Measurements from ENCODE around the gene ARHGAP19.

The ARHGAP19 gene

GRCh38 chr10:97292097-97292861 lies at the start of gene ARHGAP19 (continued):
- TF ChIP-seq ZNF132 (tag by site-specific recombination; IDR thresholded peaks at IDR 0.05; ENCODE audit: borderline replicate concordance) (no peak), ZSCAN18 (tag by site-specific recombination; IDR thresholded peaks at IDR 0.05) (no peak), ZNF654 (tag by site-specific recombination; IDR thresholded peaks at IDR 0.05; ENCODE audit: low read depth) (no peak)

- CTCF ChIA-PET, result interaction anchor here (0.7 to 1.2 kb wide), 3 partner anchors 59 to 131 kb away, joined by 3 to 8 read pairs (median 5); no protein-coding TSS in a partner anchor
- Histone ChIP-seq H3K4me1 (ENCODE audit: control insufficient read depth, insufficient read depth, low read length) (peaks cover 11% of the 10 kb centered on the region), H3K27ac (ENCODE audit: extremely low read depth, low read depth, low read length) (no peak overlapping the region), H3K36me3 (ENCODE audit: control insufficient read depth in 2 of 2, insufficient read depth in 1 of 2, low read length in 2 of 2) (no peaks in the 10 kb centered on the region), H3K4me3 (ENCODE audit: low read depth, low read length) (no peak overlapping the region), H3K9me3 (ENCODE audit: control insufficient read depth, insufficient read depth, low read depth, low read length) (no peaks in the 10 kb centered on the region)
- POLR2A ChIA-PET, result interaction anchor here (1.9 kb wide), 1 partner anchor 13 kb away, joined by 9 read pairs; no protein-coding TSS in a partner anchor
- TF ChIP-seq ZNF24 (tag by site-specific recombination; IDR thresholded peaks at IDR 0.05), result no peak
- TF ChIP-seq ZNF121 (tag by site-specific recombination; IDR thresholded peaks at IDR 0.05), result peak; percentile 85
- peak; percentile 73 for TF ChIP-seq KLF1 (tag by site-specific recombination; IDR thresholded peaks at IDR 0.05)
Measured at GRCh38 chr10:97341416-97341815, 49.0 kb upstream of the ARHGAP19 start.

GRCh38 chr10:97338041-97338440 lies 45.6 kb upstream of the ARHGAP19 start:
- Histone ChIP-seq H3K4me3 (ENCODE audit: low read depth, low read length) (no peak overlapping the region), H3K4me1 (ENCODE audit: control insufficient read depth, insufficient read depth, low read length) (peaks cover 16% of the 10 kb centered on the region), H3K36me3 (ENCODE audit: control insufficient read depth in 2 of 2, insufficient read depth in 1 of 2, low read length in 2 of 2) (no peaks in the 10 kb centered on the region), H3K27ac (ENCODE audit: extremely low read depth, low read depth, low read length) (no peak overlapping the region), H3K9me3 (ENCODE audit: control insufficient read depth, insufficient read depth, low read depth, low read length) (no peaks in the 10 kb centered on the region)
- CTCF ChIA-PET, result interaction anchor here (0.9 kb wide), 1 partner anchor 127 kb away, joined by 3 read pairs; no protein-coding TSS in a partner anchor
- POLR2A ChIA-PET, result no interaction called here
- TF ChIP-seq ZNF610 (tag by site-specific recombination; IDR thresholded peaks at IDR 0.05; ENCODE audit: borderline replicate concordance), result no peak

- H3K4me1 ChIP-seq (ENCODE audit: control insufficient read depth, insufficient read depth, low read length), result peaks cover 16% of the 10 kb centered on the region
- H3K27ac ChIP-seq (ENCODE audit: extremely low read depth, low read depth, low read length), result no peak overlapping the region
- ChIA-PET CTCF (no interaction called here), POLR2A (interaction anchor here (1.1 kb wide), 1 partner anchor 64 kb away, joined by 3 read pairs; the partner anchor contains the start of gene RRP12)
- H3K36me3 ChIP-seq (ENCODE audit: control insufficient read depth in 2 of 2, insufficient read depth in 1 of 2, low read length in 2 of 2), result no peaks in the 10 kb centered on the region
- H3K4me3 ChIP-seq (ENCODE audit: low read depth, low read length), result peak overlapping the region; percentile 6; the same call in 1 of the 2 replicates
- H3K9me3 ChIP-seq (ENCODE audit: control insufficient read depth, insufficient read depth, low read depth, low read length), result no peaks in the 10 kb centered on the region
- peak; percentile 32; the same call in 1 of the 2 replicates for TF ChIP-seq PATZ1 (tag by site-specific recombination; IDR thresholded peaks at IDR 0.05)
- TF ChIP-seq MZF1 (tag by site-specific recombination; IDR thresholded peaks at IDR 0.05; ENCODE audit: borderline replicate concordance), result 0 out of 2 replicates have a peak, but pooled peaks have one; percentile 57
- TF ChIP-seq ZSCAN18 (tag by site-specific recombination; IDR thresholded peaks at IDR 0.05), result no peak
- peak; percentile 83 for TF ChIP-seq ZBTB6 (tag by site-specific recombination; IDR thresholded peaks at IDR 0.05)
- TF ChIP-seq ZNF449 (tag by site-specific recombination; IDR thresholded peaks at IDR 0.05), result peak; percentile 36
- TF ChIP-seq GLIS1 (tag by site-specific recombination; IDR thresholded peaks at IDR 0.05), result peak; percentile 98
- TF ChIP-seq ZNF701 (tag by site-specific recombination; IDR thresholded peaks at IDR 0.05), result 0 out of 2 replicates have a peak, but pooled peaks have one; percentile 79
- TF ChIP-seq TRIM28 (IDR thresholded peaks at IDR 0.05; ENCODE audit: borderline replicate concordance, low read length), result 0 out of 2 replicates have a peak, but pooled peaks have one; percentile 24
- peak; percentile 54 for TF ChIP-seq ZNF341 (tag by site-specific recombination; IDR thresholded peaks at IDR 0.05; ENCODE audit: low read depth)
- no peak for TF ChIP-seq ZNF777 (tag by site-specific recombination; IDR thresholded peaks at IDR 0.05; ENCODE audit: borderline replicate concordance)
- TF ChIP-seq KLF8 (tag by site-specific recombination; IDR thresholded peaks at IDR 0.05), result no peak
- no peak for TF ChIP-seq ZNF223 (tag by site-specific recombination; IDR thresholded peaks at IDR 0.05)
Measured at GRCh38 chr10:97336942-97337831, 44.8 kb upstream of the ARHGAP19 start.
